C4-2B (cell line): Measurements from ENCODE around the gene LBX2.

Experiments
- H3K27ac ChIP-seq: fragments of 450-650 bp; 2 replicates; pipeline ENCODE4 v1.5.1; 2017
- CTCF ChIP-seq: fragments of 450-650 bp; conservative IDR thresholded peaks from 2 replicates; pipeline ENCODE4 v1.5.1; 2017; ENCODE audit warnings: mild to moderate bottlenecking
- ZFX ChIP-seq: fragments of 450-650 bp; IDR thresholded peaks from 2 replicates; pipeline ENCODE4 v1.6.1; 2017

The LBX2 gene

GRCh38 chr2:74515271-74515980, 16.0 kb upstream of the LBX2 start:
- TF ChIP-seq CTCF, result no peak
- TF ChIP-seq ZFX, result no peak
- H3K27ac ChIP-seq, result no peak overlapping the region

- H3K27ac ChIP-seq, result no peak within 1 kb of the TSS
- TF ChIP-seq ZFX (no peak), CTCF (no peak)
Observed at GRCh38 chr2:74514368-74515270, 15.2 kb upstream of the LBX2 start, which contains the start of gene TLX2. TLX2 (plus strand) TSS chr2:74514450; CDS start chr2:74514807, 357 bp downstream.

- TF ChIP-seq CTCF, result no peak
- no peak for TF ChIP-seq ZFX
- no peak overlapping the region for H3K27ac ChIP-seq
Observed at GRCh38 chr2:74513605-74514367, 14.4 kb upstream of the LBX2 start.

GRCh38 chr2:74512744-74513604, 13.6 kb upstream of the LBX2 start:
- no peak overlapping the region for H3K27ac ChIP-seq
- no peak for TF ChIP-seq CTCF

GRCh38 chr2:74511104-74511989, 11.9 kb upstream of the LBX2 start:
- TF ChIP-seq CTCF, result no peak
- TF ChIP-seq ZFX, result no peak
- no peak overlapping the region for H3K27ac ChIP-seq

GRCh38 chr2:74510272-74510671, 10.9 kb upstream of the LBX2 start:
- H3K27ac ChIP-seq, result no peak overlapping the region

More at GRCh38 chr2:74510272-74510671, 10.9 kb upstream of the LBX2 start:
- no peak for TF ChIP-seq CTCF
